ENCODE results near the gene FBXO41.

Gene FBXO41

DNA sequence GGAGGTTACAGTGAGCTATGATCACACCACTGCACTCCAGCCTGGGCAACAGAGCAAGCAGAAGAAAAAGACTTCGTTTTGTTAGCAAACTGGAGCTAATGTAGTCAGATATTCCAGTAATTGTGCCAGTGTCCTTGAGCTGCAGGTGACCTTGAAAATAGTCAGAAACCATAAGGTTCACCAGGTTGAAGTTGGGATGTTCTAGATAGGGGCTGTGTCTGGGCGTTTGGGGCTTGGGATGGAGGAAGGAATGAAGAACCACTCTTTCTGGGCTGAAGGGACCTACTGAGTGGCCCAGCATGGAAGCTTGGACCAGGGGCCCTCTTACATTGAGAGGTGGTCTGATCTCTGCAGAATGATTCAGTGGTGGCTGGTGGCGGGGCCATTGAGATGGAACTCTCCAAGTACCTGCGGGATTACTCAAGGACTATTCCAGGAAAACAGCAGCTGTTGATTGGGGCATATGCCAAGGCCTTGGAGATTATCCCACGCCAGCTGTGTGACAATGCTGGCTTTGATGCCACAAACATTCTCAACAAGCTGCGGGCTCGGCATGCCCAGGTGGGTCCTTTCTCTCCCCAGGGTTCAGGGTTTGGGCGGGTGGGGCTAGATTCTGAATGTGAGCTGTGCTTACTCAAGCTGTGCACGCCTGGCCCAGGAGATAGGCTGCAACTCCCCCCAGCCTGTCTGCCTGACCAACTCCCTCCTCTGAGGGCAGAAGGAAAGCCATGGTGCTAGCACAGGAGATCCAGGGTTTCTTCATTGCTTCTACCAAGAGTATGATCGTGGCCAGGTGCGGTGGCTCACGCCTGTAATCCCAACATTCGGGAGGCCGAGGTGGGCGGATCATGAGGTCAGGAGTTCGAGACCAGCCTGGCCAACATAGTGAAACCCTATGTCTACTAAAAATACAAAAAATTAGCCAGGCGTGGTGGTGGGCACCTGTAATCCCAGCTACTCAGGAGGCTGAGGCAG lies 33.1 kb downstream of the FBXO41 start:
- no peak for DNase-seq (ENCODE audit: low read depth in 4 of 4, low spot score in 1 of 4)

DNA sequence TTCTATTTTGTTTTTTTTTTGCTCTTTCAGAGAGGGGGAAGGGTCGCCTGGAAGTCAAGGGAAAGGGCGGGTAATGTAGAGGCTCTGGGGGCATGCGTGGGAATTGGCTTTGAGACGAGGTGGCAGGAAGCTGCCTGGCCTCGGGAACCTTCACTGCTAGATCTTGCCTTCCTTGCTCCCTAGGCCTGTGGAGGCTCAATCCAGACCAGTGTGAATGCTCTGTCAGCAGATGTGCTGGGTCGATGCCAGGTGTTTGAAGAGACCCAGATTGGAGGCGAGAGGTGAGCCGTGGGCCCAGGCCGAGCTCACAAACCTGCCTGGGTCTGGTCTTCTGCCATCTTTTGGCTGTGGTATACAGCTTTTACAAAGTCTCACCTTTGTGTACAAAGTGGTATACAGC lies 34.6 kb downstream of the FBXO41 start:
- DNase-seq (ENCODE audit: low read depth in 4 of 4, low spot score in 1 of 4) = no peak

DNA sequence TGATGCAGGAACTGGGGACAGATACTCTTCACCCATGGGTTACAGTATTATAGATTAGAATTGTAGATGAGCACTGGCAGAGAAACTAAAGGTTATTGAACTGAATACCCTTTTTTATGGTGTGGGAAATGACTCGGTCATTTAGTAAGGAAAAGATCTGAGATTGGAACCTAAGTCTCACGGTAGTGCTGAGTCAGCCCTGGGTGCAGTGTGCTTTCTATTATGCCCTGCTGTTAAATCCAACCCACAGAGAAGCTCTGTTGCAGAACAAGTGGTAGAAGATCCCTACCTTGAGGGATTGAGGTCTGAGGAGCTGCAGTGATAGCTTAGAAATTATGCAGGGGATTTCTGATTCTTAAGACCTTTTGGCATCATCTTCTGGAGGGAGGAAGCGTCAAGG lies 37.4 kb downstream of the FBXO41 start:
- no peak for DNase-seq (ENCODE audit: low read depth in 4 of 4, low spot score in 1 of 4)

DNA sequence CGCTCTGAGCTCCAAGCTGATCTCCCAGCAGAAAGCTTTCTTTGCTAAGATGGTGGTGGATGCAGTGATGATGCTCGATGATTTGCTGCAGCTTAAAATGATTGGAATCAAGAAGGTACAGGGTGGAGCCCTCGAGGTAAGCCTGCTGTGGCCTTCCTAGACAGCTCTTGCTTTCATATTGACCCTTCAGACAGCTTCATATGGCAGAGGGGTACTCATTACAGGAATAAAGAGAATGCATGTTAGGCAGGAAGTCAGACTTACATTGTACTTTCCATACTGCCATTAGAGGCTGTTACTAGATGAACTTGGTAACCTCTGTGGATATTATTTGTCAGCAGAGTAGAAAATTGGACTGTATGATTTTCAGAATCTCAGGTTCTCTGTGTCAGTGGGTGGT lies 39.7 kb downstream of the FBXO41 start:
- DNase-seq (ENCODE audit: low read depth in 4 of 4, low spot score in 1 of 4) = no peak

DNA sequence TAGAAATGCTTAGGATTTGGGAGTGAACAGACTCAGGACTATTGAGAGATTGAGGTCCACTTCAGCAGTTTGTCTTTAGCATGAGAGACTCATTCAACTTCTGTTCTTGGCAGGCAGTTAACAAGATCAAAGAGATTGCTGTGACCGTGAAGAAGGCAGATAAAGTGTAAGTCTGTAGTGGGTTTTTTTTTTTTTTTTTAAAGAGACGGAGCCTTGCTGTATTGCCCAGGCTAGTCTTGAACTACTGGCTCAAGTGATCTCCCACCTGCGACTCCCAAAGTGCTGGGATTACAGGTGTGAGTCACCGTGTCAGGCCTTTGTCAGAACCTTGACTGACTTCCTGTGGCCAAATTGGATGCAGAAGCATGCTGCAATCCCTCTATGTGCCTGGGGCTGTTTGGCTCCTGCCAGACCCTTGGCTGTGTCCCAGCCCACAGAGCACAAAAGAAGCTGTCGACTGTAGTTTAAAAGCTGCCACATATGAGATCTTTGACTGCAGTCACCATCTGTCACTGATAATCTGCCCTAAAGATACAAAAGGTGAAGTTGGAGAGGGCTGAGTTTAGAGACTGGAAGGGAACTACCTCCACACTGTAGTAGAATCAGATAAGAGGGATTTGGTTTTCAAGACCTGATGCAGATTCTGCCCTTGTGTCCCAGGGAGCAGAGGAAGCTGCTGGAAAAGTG lies 40.3 kb downstream of the FBXO41 start:
- DNase-seq (ENCODE audit: low read depth in 4 of 4, low spot score in 1 of 4) = no peak

DNA sequence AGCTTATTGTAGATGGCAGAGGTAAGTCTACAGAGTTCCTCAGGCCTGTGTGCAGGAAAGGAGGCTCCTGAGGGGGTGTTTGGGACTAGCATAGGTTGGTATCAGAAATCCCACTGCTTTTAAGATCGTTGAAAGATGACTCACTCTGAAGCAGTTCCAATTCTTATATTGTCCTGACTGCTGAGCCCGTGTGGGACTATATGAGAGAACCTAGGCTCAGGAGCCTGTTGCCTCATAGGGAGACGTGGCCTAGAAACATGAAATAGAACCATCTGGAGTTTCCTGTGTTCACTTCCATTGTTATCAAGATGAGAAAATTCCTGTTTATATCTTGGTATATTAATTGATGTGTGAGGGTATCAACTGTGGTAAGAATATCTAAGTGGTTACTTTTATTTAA lies 44.5 kb downstream of the FBXO41 start:
- DNase-seq (ENCODE audit: low read depth in 4 of 4, low spot score in 1 of 4) = no peak

DNA sequence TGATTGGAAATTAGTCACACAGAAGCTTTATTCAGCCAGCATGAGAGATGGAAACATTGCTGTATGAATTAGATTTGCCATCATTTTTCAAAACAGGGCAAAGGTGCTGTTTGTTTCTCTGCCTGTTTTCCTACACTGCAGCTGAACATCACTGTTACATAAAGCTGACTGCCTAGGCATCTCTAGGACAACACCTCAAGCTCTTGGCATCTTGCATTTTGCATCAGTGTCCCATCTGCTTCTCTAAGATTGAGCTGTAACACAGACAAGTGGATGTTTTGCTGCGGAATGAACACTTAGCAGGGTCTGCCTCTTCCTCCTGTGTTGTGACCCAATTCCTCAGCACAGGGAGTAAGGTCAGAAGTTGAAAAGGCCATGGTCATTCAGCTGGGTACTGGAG lies 45.3 kb downstream of the FBXO41 start:
- DNase-seq (ENCODE audit: low read depth in 4 of 4, low spot score in 1 of 4) = no peak

DNA sequence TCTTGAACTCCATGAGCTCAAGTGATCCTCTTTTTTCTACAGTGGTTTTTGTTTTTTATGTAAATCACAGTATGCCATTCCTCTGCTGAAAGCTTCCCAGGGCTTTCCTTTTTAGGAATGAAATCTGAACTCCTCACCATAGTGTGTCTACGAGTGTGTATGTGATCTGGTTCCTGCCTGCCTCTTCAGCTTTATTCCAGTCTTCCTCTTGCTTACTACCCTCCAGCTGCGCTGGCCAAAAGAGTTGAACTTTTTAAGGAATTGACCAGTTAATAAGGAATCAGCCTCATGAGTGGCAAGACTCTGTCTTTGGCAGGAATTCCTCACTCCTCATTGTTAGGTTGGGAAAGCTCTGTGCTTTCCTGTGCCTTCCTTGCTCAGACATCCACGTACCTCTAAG lies 46.1 kb downstream of the FBXO41 start:
- DNase-seq (ENCODE audit: low read depth in 4 of 4, low spot score in 1 of 4) = no peak

DNA sequence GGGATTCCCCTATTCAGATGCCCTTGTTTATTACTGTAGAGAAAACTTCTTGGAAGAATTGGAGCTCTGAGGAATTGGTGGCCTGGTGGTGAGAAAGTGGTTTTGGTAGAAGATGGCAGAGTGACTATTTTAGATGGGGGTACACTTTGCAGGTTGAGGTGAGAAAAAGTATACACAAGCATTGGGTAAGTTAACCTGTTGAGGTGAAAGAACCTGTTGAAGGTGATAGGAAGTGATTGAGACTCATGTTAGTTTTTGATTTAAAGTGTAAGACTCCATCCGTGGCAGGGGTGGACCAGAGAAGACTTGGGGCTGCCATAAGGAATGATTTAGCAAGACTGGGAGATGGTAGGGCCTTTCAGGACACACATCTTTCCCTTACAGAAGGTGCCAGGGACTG lies 47.1 kb downstream of the FBXO41 start:
- no peak for DNase-seq (ENCODE audit: low read depth in 4 of 4, low spot score in 1 of 4)

DNA sequence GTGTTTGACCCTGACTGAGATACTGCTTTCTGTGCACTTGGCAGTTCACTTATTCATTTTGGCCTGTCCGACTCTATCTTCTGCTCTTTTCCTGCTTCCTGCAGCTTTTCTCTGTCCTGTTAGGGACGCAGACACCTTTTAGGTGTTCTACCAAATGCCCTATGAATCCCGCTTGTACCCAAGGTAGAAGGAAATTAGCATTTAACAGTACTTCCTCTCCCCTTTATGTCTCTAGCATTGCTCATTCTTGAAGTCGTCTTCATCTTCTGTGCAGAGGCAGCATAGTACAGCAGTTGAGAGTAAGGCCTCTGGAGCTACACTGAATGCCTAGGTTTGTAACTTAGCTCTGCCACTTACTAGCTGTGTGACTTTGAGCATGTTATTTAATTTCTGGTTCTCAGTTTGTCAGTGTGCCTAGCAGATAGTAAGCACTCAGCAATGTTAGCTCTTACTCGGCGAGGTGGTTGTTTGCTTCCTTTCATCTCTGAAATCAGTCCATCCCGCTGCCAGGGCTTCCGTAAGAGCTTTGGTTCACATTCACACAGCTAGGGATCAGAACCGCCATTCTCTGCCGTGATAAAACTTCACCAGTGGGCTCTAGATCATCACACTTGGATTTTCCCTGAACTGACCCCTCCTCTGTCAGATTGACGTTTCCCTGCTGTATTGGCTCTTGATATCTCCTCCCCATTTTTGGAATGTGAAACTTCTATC lies 48.8 kb downstream of the FBXO41 start:
- DNase-seq (ENCODE audit: low read depth in 4 of 4, low spot score in 1 of 4) = no peak

DNA sequence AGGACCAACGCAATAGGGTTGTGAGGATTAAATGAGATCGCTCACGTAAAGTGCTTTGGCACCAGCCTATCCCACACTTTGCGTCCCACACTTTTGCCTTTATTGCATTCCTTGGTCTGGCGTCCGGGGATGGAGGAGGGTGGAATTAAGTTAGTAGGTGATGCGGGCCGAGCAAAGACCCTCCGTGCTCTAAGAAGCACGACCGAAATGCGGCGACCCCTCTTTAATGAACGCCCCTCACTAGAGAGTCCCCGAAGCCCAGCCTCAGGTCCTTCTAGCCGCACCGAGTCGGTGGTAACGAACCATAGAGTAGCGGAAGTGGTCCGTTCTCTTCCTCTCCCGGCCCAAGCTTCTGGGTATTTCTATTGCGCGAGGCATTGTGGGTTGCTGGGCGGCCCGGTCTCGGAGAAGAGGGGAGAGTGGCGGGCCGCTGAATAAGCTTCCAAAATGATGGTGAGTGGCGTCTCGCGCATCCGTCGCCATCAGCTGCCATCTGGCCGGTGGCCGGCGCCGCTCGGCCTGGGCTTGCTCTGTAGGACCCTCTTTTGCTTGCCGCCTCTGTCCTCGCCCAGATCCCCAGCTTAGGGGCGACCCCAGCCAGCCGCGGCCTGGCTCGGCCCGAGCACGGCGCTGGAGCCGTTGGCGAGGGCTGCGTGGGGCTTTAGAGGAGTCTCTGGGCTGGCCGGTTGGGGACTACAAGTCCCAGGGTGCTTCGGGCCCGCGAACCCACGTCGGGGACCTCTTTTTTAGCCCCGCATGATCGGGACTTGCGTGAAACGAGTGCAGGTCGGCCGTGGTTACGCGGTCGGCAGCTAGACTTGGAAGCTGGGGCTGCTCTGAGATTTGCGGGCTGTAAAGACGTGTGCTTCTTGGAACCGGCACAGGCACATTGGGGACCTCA lies 50.1 kb downstream of the FBXO41 start, which contains the start of gene CCT7:
TSS of gene CCT7 (plus strand) at position 377 of the 901 bp plus-strand sequence. CDS start at position 448, 71 bp downstream.
- peak; percentile 65 to 77 (median 76) for DNase-seq (ENCODE audit: low read depth in 4 of 4, low spot score in 1 of 4)

DNA sequence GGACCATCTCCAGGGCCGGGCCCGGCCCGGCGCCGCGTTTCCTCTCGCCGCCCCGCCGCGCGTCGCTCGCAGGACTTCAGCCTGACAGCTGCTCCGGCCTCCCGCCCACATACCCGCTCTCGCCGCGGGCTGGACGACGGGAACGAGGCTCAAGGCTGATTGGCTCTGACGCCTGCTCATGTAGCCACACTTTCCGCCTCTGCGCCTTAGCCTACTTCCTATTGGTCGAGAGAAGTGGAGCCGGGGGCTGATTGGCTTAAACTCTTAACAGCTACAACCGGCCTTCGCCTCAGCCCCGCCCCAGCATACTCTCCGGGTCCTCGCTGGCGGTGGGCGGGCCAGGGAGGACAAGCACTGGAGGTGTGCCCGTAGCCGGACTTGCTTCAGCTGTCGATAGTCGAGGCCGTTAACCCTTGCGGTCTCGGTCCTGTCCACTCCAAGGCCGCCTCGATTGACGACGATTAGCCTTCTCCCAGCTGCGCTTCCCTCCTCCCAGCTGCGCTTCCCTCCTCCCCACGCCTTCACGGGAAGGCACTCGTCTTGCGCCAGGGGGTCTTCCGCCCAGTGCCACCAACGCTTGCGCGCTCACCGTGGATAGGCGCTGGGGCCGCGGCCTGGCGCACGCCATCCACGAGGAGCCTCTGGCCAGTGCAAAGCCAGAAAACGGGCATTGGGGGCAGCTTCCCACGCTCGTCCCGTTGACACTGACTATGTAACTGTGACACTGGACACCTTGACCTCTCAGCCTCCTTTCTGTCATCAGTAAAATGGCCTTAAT lies 50.9 kb downstream of the FBXO41 start, which contains the start of gene PRADC1:
TSS of gene PRADC1 (minus strand) at position 86 of the 778 bp plus-strand sequence. CDS start at position 7, 79 bp downstream.
- DNase-seq (ENCODE audit: low read depth in 4 of 4, low spot score in 1 of 4) = peak; percentile 72 to 89 (median 85)

DNA sequence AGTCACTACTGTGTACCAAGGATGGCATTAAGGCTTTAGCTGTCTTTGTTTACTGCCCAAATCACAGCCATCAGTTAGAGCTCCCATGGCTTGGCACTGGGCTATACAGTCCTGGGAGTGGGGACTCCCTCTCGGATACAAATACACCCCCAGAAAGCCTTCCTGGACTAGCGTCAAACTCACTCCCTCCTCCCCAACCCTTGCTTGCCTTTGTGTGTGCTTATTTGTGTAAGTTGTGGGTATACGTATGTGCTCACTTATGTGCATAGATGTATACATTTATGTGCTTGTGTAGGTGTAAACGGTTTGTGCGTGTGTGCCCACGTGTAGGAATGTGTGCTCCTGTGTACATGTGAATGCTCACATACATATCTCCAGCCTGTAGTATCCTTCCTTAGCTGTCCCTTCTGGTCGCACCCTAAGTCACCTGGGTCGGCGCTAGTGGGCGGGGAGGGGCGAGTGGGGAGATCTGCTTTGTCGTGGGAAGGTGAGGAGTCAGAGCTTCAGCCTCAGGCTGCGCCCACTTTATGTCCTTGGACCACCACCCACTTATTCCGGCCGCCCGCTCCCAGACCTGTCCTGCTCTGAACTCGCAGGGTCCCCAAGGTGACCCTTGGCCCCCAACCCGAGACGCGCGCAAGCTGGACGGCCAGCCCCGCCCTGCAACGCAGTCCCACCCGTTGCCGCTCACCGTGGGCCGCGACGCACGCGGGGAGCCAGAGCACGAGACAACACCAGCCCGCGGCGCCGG lies 51.7 kb downstream of the FBXO41 start:
- no peak for DNase-seq (ENCODE audit: low read depth in 4 of 4, low spot score in 1 of 4)

DNA sequence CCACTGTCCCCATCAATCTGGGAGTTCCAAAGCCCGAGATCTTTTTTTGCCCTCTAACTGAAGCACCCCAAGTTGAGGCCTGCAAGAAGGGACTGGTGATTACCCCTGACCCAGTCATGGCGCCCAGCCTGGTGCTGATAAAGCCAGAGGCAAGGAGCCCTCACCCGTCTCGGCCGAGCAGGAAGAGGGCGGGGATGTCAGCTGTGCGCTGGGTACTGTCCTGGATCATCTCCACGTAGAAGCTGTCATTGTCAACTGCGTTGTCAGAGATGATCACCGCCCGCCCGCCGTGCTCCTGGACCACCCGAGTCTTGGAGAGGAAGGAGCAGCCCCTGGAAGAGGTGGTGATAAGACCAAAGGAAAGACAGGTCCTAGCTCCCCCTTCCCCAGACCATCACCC lies 55.6 kb downstream of the FBXO41 start:
- no peak for DNase-seq (ENCODE audit: low read depth in 4 of 4, low spot score in 1 of 4)

DNA sequence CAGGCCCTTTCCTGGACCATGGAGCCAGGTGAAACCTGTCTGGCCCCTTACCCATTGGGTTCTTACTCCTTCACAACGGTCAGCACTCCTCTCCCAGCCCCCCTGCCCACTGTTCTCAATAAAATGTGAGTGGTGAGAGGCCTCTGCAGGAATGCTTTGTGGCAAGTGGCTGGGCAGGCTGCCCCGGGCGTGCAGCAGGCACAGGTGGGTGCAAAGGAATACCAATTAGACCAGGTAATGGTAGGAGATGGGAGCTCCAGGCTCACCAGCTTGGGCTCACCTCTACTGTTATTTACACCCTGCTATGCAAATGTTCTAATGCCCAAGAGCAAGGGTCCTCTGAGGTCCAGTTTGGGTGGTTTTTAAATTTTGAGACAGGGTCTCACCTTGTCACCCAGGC lies 57.2 kb downstream of the FBXO41 start:
- no peak for DNase-seq (ENCODE audit: low read depth in 4 of 4, low spot score in 1 of 4)

DNA sequence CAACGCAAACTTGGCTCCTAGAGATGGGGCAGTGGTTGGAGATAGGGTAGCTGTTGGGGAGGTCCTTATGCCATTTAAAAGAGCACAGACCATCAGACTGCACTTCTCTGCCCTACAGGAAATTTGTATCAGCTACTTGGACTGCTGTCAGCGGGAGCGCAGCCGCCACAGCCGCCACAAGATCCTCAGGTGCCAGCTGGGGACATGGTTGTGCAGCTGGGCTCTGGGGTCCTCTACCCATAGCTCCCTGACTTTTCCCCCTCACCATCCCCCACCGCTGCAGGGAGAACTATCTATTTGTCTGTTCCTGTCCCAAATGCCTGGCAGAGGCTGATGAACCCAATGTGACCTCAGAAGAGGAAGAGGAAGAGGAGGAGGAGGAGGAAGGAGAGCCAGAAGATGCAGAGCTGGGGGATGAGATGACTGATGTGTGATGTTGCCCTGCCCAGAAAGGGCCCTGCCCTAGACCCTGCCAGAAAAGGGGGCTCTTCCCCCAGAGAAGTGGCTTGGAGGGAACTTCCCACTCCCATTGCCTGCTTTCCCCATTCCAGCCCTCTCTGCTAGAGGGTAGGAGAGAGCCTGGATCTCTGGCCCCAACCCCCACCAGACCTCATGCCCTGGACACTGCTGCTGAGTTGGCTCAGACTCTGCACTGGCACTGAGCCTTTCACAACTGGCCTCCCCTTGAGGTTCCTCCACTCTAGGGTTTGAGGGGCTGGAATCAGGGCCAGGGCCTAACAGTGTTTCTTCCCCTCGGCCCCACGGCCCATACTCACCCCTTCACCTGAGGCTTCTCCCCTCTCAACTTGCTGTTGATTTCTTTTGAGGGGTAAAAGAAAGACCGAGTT lies 58.5 kb downstream of the FBXO41 start:
- no peak for DNase-seq (ENCODE audit: low read depth in 4 of 4, low spot score in 1 of 4)

DNA sequence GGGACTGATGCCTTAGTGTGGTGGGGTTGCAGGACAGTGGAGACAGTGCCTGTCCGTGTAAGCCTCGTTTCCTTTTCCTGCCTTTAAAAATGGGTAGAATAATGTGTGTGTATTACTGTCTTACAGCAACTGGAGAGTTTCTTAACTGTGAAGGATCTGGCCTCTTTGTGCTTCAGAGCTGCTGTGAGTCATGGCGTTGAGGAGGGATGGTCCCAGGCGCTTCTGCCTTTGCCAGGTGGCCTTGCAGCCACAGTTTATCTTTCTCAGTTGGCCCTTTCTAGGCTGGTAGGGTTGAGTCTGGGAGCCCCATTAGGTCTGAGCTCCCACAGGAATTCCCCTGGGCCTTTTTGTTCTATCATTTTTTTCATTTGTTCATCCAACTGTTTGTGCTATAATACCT lies 60.5 kb downstream of the FBXO41 start:
- no peak for DNase-seq (ENCODE audit: low read depth in 4 of 4, low spot score in 1 of 4)

DNA sequence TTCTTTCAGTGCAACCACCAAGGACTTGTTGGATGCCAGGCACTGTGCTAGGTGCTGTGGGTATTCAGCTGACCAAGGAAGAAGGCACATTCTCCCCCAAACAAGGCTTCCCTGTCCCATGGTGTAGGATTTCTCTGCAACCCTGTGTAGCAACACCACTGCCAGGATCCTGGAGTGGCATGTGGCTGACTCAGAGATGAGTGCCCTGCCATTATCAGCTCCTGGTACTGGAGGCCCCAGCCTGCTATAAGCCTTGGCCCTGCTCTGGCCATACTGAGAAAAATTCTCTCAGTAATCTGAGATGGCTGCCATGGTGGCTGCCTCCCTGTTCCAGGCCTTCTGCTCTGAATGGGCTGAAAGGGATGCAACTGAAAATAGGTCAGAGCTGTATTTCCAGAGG lies 66.0 kb downstream of the FBXO41 start:
- DNase-seq (ENCODE audit: low read depth in 4 of 4, low spot score in 1 of 4) = no peak
